CD14-positive monocyte (primary cell): ENCODE results near the gene SORBS1. TPM values are rescaled to one million over a fixed set of nuclear protein-coding genes. Genes with fewer than 3 reads are reported as not detected.

Source experiments
- DNase-seq, 3 donors: peaks; one replicate each; pipeline ENCODE4 v3.0.0-alpha.2; 2011 to 2022
- H2AFZ ChIP-seq: 2 replicates; pipeline ENCODE4 v1.6.0; 2012; ENCODE audit warnings: mild to moderate bottlenecking, low read depth, low read length, inconsistent platforms; ENCODE audit not compliant: insufficient read depth, poor library complexity, severe bottlenecking
- H3K27ac ChIP-seq, 2 donors: 1 replicate in 1 of 2; 2 replicates in 1 of 2; pipeline ENCODE4 v1.5.1; 2012 to 2013; ENCODE audit warnings: low read length in 2 of 2, control low read depth in 1 of 2, inconsistent platforms in 1 of 2, low read depth in 1 of 2, mild to moderate bottlenecking in 1 of 2
- H3K27me3 ChIP-seq, 2 donors: one replicate each; pipeline versions ENCODE4 v1.6.0 to v1.6.1; 2011 to 2013; ENCODE audit warnings: low read length in 2 of 2; ENCODE audit not compliant: control insufficient read depth in 2 of 2, insufficient read depth in 2 of 2
- H3K36me3 ChIP-seq, 2 donors: replicated peaks in 1 of 2; 1 replicate in 1 of 2; 2 replicates in 1 of 2; pipeline versions ENCODE4 v1.5.1 to v1.6.1; 2012 to 2013; ENCODE audit warnings: low read length in 2 of 2, control low read depth in 1 of 2, inconsistent platforms in 1 of 2, mild to moderate bottlenecking in 1 of 2; ENCODE audit not compliant: insufficient read depth in 2 of 2, control insufficient read depth in 1 of 2
- H3K4me1 ChIP-seq, 2 donors: 1 replicate in 1 of 2; 2 replicates in 1 of 2; pipeline versions ENCODE4 v1.5.1 to v1.6.1; 2012 to 2013; ENCODE audit warnings: low read length in 2 of 2, control low read depth in 1 of 2, inconsistent platforms in 1 of 2, mild to moderate bottlenecking in 1 of 2, moderate library complexity in 1 of 2; ENCODE audit not compliant: insufficient read depth in 2 of 2, control insufficient read depth in 1 of 2
- H3K4me2 ChIP-seq: replicated peaks from 2 replicates; pipeline ENCODE3; 2012; ENCODE audit warnings: low read length, moderate library complexity, mild to moderate bottlenecking; ENCODE audit not compliant: poor library complexity, severe bottlenecking; ENCODE audit errors: extremely low read depth
- H3K4me3 ChIP-seq, 3 experiments: fragments of 200-600 bp in 1 of 3; sonication (generic) in 1 of 3; replicated peaks in 1 of 3; 1 replicate in 2 of 3; 2 replicates in 1 of 3; pipeline ENCODE4 v1.5.1; 2011 to 2013; ENCODE audit warnings: low read length in 3 of 3, mild to moderate bottlenecking in 3 of 3, control low read depth in 2 of 3, low read depth in 2 of 3, inconsistent platforms in 1 of 3, moderate library complexity in 1 of 3
- H3K79me2 ChIP-seq: 2 replicates; pipeline ENCODE4 v1.6.0; 2012; ENCODE audit warnings: mild to moderate bottlenecking, control low read depth, inconsistent platforms, low read length, moderate library complexity; ENCODE audit not compliant: insufficient read depth
- H3K9ac ChIP-seq: 2 replicates; pipeline ENCODE4 v1.6.0; 2017; ENCODE audit warnings: low read length, mild to moderate bottlenecking; ENCODE audit not compliant: insufficient read depth, poor library complexity, severe bottlenecking
- H3K9me3 ChIP-seq, 2 donors: replicated peaks in 1 of 2; 1 replicate in 1 of 2; 2 replicates in 1 of 2; pipeline versions ENCODE4 v1.5.1 to v1.6.1; 2012 to 2013; ENCODE audit warnings: low read length in 2 of 2, control low read depth in 1 of 2; ENCODE audit not compliant: control insufficient read depth in 1 of 2, insufficient read depth in 1 of 2
- H4K20me1 ChIP-seq: 2 replicates; pipeline ENCODE4 v1.6.0; 2012; ENCODE audit warnings: mild to moderate bottlenecking, low read length, control low read depth, moderate library complexity; ENCODE audit not compliant: insufficient read depth
- H3K27ac Mint-ChIP-seq, 7 donors: one replicate each; pipeline ENCODE4 v1.8.0; 2020; ENCODE audit warnings: mild to moderate bottlenecking in 7 of 7, mixed read lengths in 7 of 7, moderate library complexity in 6 of 7, inconsistent platforms in 2 of 7
- H3K27me3 Mint-ChIP-seq, 3 donors: one replicate each; pipeline ENCODE4 v1.8.0; 2021 to 2022; ENCODE audit warnings: low read depth in 3 of 3, mild to moderate bottlenecking in 3 of 3, mixed read lengths in 3 of 3, moderate library complexity in 3 of 3, inconsistent platforms in 1 of 3
- H3K36me3 Mint-ChIP-seq, 2 donors: one replicate each; pipeline ENCODE4 v1.8.0; 2020; ENCODE audit warnings: mixed read lengths in 2 of 2, inconsistent platforms in 1 of 2, mild to moderate bottlenecking in 1 of 2
- H3K4me1 Mint-ChIP-seq: one replicate; pipeline ENCODE4 v1.8.0; 2020; ENCODE audit warnings: mild to moderate bottlenecking, mixed read lengths
- H3K4me3 Mint-ChIP-seq, 2 donors: one replicate each; pipeline ENCODE4 v1.8.0; 2020; ENCODE audit warnings: mild to moderate bottlenecking in 2 of 2, mixed read lengths in 2 of 2, moderate library complexity in 1 of 2
- H3K9me3 Mint-ChIP-seq, 7 donors: one replicate each; pipeline ENCODE4 v1.8.0; 2020 to 2022; ENCODE audit warnings: mixed read lengths in 7 of 7, mild to moderate bottlenecking in 6 of 7, moderate library complexity in 6 of 7, inconsistent platforms in 2 of 7
- WGBS: methylation state at CpG from one replicate; pipeline ENCODE4 v1.1.5; 2013; ENCODE audit warnings: missing lambda C conversion rate; ENCODE audit not compliant: insufficient coverage; 5-methylcytosine and 5-hydroxymethylcytosine counted together
- intact Hi-C, 2 donors: fragments of 100-400 bp; cut with micrococcal nuclease; formaldehyde crosslinking; loops; one replicate each; pipeline versions ENCODE4 v1.15.0 to v1.15.1; 2023
- polyA plus RNA-seq, 3 donors: library from polyadenylated mRNA; depleted of rRNA in 1 of 3; unstranded in 2 of 3; stranded (reverse) in 1 of 3; fragments of 300-500 nt in 2 of 3; fragments of >200 nt in 1 of 3; fragmentation: Illumina TruSeq in 2 of 3; gene quantifications; 1 replicate in 2 of 3; 2 replicates in 1 of 3; pipeline ENCODE4 v1.2.3, GENCODE V29; 2012 to 2021
- TF ChIP-seq, protein P1 (sequence below): fragments of 200-600 bp; IDR thresholded peaks from one replicate; pipeline ENCODE4 v1.8.0; 2022; ENCODE audit warnings: antibody characterized with exemption, mild to moderate bottlenecking

Gene SORBS1
- polyA plus RNA-seq, 3 donors, result 0.08 to 0.15 TPM; not detected in 1

DNA sequence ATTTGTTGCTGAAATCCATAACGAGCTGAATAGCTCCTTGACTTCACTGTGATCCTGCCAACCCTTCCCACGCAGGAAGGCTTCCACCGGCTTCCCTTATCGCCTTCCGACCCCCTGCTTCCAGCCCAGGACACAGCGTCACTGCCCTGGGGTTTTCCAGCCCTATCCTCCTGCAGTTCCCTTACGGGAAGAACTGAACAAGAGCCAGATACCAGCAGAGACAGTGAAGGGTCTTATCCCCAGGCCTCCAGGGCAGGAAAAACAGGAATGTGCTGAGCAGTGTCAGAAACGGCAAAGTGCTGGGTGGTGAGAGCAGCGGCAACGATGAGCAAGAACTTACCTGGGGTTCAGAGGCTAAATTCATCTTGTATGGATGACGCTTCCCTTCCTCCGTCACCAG is 292.7 kb downstream of the SORBS1 start:
- Histone ChIP-seq H3K9ac (no peak overlapping the region), H3K4me2 (no peak overlapping the region), H3K4me3 (no peak overlapping the region), H2AFZ (no peak overlapping the region), H3K27ac (no peak overlapping the region), H3K36me3 (no peaks in the 10 kb centered on the region), H3K4me1 (peaks cover 0 to 5% of the 10 kb centered on the region in 2 donors), H3K27me3 (no peaks in the 10 kb centered on the region), H4K20me1 (no peaks in the 10 kb centered on the region), H3K9me3 (no peaks in the 10 kb centered on the region), H3K79me2 (no peaks in the 10 kb centered on the region)
- intact Hi-C loops, result no loop called here
- Mint-ChIP-seq H3K27ac (peak overlapping the region in 4 of 7 donors; percentile 17 to 63 (median 30)), H3K9me3 (peaks cover 0 to 1% (median 0%) of the 10 kb centered on the region in 7 donors), H3K4me1 (peaks cover 9% of the 10 kb centered on the region), H3K27me3 (peaks cover 0 to 1% (median 1%) of the 10 kb centered on the region in 3 donors), H3K36me3 (no peaks in the 10 kb centered on the region), H3K4me3 (no peak overlapping the region)
- DNase-seq, result no peak
- WGBS, result 93% methylated on average over 8 of the region's 12 CpGs
- TF ChIP-seq, protein P1, sequence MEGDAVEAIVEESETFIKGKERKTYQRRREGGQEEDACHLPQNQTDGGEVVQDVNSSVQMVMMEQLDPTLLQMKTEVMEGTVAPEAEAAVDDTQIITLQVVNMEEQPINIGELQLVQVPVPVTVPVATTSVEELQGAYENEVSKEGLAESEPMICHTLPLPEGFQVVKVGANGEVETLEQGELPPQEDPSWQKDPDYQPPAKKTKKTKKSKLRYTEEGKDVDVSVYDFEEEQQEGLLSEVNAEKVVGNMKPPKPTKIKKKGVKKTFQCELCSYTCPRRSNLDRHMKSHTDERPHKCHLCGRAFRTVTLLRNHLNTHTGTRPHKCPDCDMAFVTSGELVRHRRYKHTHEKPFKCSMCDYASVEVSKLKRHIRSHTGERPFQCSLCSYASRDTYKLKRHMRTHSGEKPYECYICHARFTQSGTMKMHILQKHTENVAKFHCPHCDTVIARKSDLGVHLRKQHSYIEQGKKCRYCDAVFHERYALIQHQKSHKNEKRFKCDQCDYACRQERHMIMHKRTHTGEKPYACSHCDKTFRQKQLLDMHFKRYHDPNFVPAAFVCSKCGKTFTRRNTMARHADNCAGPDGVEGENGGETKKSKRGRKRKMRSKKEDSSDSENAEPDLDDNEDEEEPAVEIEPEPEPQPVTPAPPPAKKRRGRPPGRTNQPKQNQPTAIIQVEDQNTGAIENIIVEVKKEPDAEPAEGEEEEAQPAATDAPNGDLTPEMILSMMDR, result no peak

DNA sequence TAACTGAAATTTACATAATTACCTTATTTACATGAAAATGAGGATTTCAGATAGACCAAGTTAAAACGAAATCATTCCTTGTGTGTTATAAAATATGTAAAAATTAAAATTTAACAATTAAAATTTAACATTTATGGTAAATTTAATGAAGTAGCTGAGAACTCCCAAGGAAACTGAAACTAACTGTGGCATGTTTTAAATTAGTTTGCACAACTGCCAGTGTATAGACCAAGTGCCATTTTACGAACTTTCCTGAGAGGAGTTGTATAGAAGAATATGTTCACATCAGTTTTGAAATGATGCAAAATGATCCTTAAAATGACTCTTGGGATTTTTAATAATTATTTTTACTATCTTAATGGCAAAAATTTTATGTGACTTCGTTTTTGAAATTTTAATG is 293.9 kb downstream of the SORBS1 start:
- H3K36me3 ChIP-seq, result no peaks in the 10 kb centered on the region
- TF ChIP-seq, protein P1, result no peak
- H3K36me3 Mint-ChIP-seq, result no peaks in the 10 kb centered on the region
- H3K9me3 ChIP-seq, result no peaks in the 10 kb centered on the region
- peaks cover 0 to 5% of the 10 kb centered on the region in 2 donors for H3K4me1 ChIP-seq
- no CpG with 5 or more reads among the region's 3 CpGs for WGBS
- no peak overlapping the region for H3K4me2 ChIP-seq
- DNase-seq, result no peak
- no peak overlapping the region for H3K9ac ChIP-seq
- H3K4me3 ChIP-seq, result no peak overlapping the region
- no peak overlapping the region for H3K27ac Mint-ChIP-seq
- H3K27me3 ChIP-seq, result no peaks in the 10 kb centered on the region
- no peak overlapping the region for H3K27ac ChIP-seq
- H4K20me1 ChIP-seq, result no peaks in the 10 kb centered on the region
- H3K79me2 ChIP-seq, result no peaks in the 10 kb centered on the region
- H3K4me1 Mint-ChIP-seq, result peaks cover 9% of the 10 kb centered on the region
- H3K9me3 Mint-ChIP-seq, result peaks cover 0 to 1% (median 0%) of the 10 kb centered on the region in 7 donors
- H3K4me3 Mint-ChIP-seq, result no peak overlapping the region
- H2AFZ ChIP-seq, result no peak overlapping the region
- peaks cover 0 to 1% (median 1%) of the 10 kb centered on the region in 3 donors for H3K27me3 Mint-ChIP-seq
- intact Hi-C loops, result no loop called here
